Retinal pigment epithelial cell (primary cell): ENCODE measurements around the gene CEP70.
"Not testable (repeated sequence)": the region's sequence is repeated elsewhere in the genome, so short reads cannot be mapped to it uniquely, and the experiment has no call there.

Experiments used
- DNase-seq: peaks from one replicate; pipeline ENCODE4 v3.0.0-alpha.2; 2010; ENCODE audit warnings: low read depth
- H3K4me3 ChIP-seq: 2 replicates; pipeline ENCODE4 v1.5.1; 2011; ENCODE audit warnings: mild to moderate bottlenecking, low read length, control low read depth, moderate library complexity
- CTCF ChIP-seq: conservative IDR thresholded peaks from 2 replicates; pipeline ENCODE4 v1.5.1; 2011; ENCODE audit warnings: low read depth, low read length, control low read depth, inconsistent platforms

CEP70 gene

GRCh38 chr3:138497851-138498250 is 96.2 kb downstream of the CEP70 start:
- H3K4me3 ChIP-seq = no peak overlapping the region
- TF ChIP-seq CTCF = no peak

GRCh38 chr3:138497021-138497420 is 97.0 kb downstream of the CEP70 start:
- no peak for TF ChIP-seq CTCF
- no peak overlapping the region for H3K4me3 ChIP-seq
- DNase-seq = no peak

More at GRCh38 chr3:138497851-138498250, 96.2 kb downstream of the CEP70 start:
- DNase-seq = no peak

- no peak for DNase-seq
- no peak for TF ChIP-seq CTCF
- H3K4me3 ChIP-seq = no peak overlapping the region
These were observed 97.6 kb downstream of the CEP70 start for GRCh38 chr3:138496436-138496835.

GRCh38 chr3:138495638-138496037 is 98.4 kb downstream of the CEP70 start:
- not testable (repeated sequence) for DNase-seq, H3K4me3 ChIP-seq

GRCh38 chr3:138494607-138494929 is 99.5 kb downstream of the CEP70 start:
- DNase-seq = no peak
- H3K4me3 ChIP-seq = no peak overlapping the region
- TF ChIP-seq CTCF = no peak

- TF ChIP-seq CTCF = no peak
- no peak overlapping the region for H3K4me3 ChIP-seq
- DNase-seq = no peak
These were observed 100.1 kb downstream of the CEP70 start for GRCh38 chr3:138493804-138494606.

GRCh38 chr3:138492980-138493675 is 100.9 kb downstream of the CEP70 start:
- TF ChIP-seq CTCF = no peak
- DNase-seq = no peak

More at GRCh38 chr3:138492980-138493675, 100.9 kb downstream of the CEP70 start:
- H3K4me3 ChIP-seq = no peak overlapping the region
